MM.1S (cell line): ENCODE results near the gene PLBD2.

Experiments used
- DNase-seq: peaks from one replicate; pipeline ENCODE4 v3.0.0-alpha.2; 2015
- H2AFZ ChIP-seq: fragments of 300-600 bp; sonication (generic); 2 replicates; pipeline ENCODE4 v1.6.0; 2016; ENCODE audit warnings: antibody characterized with exemption, low read length
- H3F3A ChIP-seq: fragments of 300-600 bp; sonication (generic); 2 replicates; pipeline ENCODE4 v1.6.1; 2016; ENCODE audit warnings: mild to moderate bottlenecking, antibody characterized with exemption, low read length, moderate library complexity, mixed read lengths; ENCODE audit not compliant: insufficient read depth
- H3K27ac ChIP-seq: fragments of 300-600 bp; sonication (generic); 2 replicates; pipeline ENCODE4 v1.5.1; 2016; ENCODE audit warnings: mild to moderate bottlenecking, low read length
- H3K27me3 ChIP-seq: fragments of 300-600 bp; sonication (generic); replicated peaks from 2 replicates; pipeline ENCODE4 v1.6.0; 2016; ENCODE audit warnings: low read length; ENCODE audit not compliant: insufficient read depth
- H3K36me3 ChIP-seq: fragments of 300-600 bp; sonication (generic); replicated peaks from 2 replicates; pipeline ENCODE4 v1.6.1; 2016; ENCODE audit warnings: mild to moderate bottlenecking, low read length, mixed read lengths; ENCODE audit not compliant: insufficient read depth
- H3K4me1 ChIP-seq: fragments of 300-600 bp; sonication (generic); 2 replicates; pipeline ENCODE4 v1.6.1; 2016; ENCODE audit warnings: low read length, mixed read lengths
- H3K4me2 ChIP-seq: fragments of 300-600 bp; sonication (generic); 2 replicates; pipeline ENCODE4 v1.6.0; 2016; ENCODE audit warnings: low read depth, low read length
- H3K4me3 ChIP-seq: fragments of 300-600 bp; sonication (generic); 2 replicates; pipeline ENCODE4 v1.5.1; 2016; ENCODE audit warnings: low read length, mixed read lengths
- H3K79me2 ChIP-seq: fragments of 300-600 bp; sonication (generic); 2 replicates; pipeline ENCODE4 v1.6.1; 2016; ENCODE audit warnings: mixed run types, low read length, mixed read lengths
- H3K9ac ChIP-seq: fragments of 300-600 bp; sonication (generic); 2 replicates; pipeline ENCODE4 v1.6.1; 2016; ENCODE audit warnings: low read length, mixed read lengths
- H3K9me2 ChIP-seq: fragments of 300-600 bp; sonication (generic); replicated peaks from 2 replicates; pipeline ENCODE4 v1.6.1; 2016; ENCODE audit warnings: mild to moderate bottlenecking, low read length, mixed read lengths; ENCODE audit not compliant: insufficient read depth
- H3K9me3 ChIP-seq: fragments of 300-600 bp; sonication (generic); replicated peaks from 2 replicates; pipeline ENCODE4 v1.6.1; 2016; ENCODE audit warnings: mild to moderate bottlenecking, low read length, mixed read lengths; ENCODE audit not compliant: insufficient read depth
- H4K20me1 ChIP-seq: fragments of 300-600 bp; sonication (generic); 2 replicates; pipeline ENCODE4 v1.6.1; 2016; ENCODE audit warnings: mild to moderate bottlenecking, low read length, moderate library complexity, mixed read lengths; ENCODE audit not compliant: insufficient read depth
- EZH2 ChIP-seq: fragments of 300-600 bp; sonication (generic); optimal IDR thresholded peaks from 2 replicates; pipeline ENCODE3; 2017; ENCODE audit warnings: low read depth, mild to moderate bottlenecking, antibody characterized with exemption, low read length, mixed read lengths
- EZH2phosphoT487 ChIP-seq: fragments of 300-600 bp; sonication (generic); IDR thresholded peaks from 2 replicates; pipeline ENCODE4 v1.6.1; 2018; ENCODE audit warnings: antibody characterized with exemption, low read length
- TF ChIP-seq, protein P1 (sequence below): fragments of 300-600 bp; sonication (generic); IDR thresholded peaks from 2 replicates; pipeline ENCODE4 v1.5.1; 2016; ENCODE audit warnings: antibody characterized with exemption, low read length, mixed read lengths

Gene PLBD2

DNA sequence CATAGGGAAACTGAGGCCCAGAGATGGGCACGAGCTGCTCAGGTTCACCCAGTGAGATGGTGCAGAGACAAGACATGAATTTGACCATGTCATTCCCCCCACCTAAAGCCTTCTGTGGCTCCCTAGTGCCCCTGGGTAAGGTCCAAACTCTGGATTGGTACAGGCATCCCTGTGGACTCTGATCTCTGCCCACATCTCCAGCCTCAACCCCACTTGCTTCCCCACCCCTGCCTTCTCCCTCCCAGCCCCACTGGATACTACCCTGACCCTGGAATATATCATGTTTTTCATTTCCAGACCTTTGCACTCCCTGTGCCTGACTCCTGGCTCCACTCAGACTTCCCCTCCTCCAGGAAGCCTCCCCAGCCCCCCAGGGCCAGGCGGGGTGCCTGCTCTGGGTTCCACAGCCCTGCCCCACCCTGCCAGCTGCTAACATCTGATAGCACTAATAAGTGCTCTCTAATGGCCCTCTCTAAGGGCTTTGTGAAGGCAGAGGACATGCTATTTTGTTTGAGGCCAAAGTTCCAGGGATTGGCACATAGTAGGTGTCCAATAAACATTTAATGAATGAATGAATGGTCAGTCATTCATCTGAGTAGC, 62.7 kb downstream of the PLBD2 start:
- Histone ChIP-seq H3K4me3 (no peak overlapping the region), H3K36me3 (no peaks in the 10 kb centered on the region), H2AFZ (no peak overlapping the region), H3K9me3 (no peaks in the 10 kb centered on the region), H3K27me3 (no peaks in the 10 kb centered on the region), H3K4me2 (no peak overlapping the region), H3K4me1 (no peaks in the 10 kb centered on the region), H3K9ac (no peak overlapping the region), H3F3A (peaks cover 6% of the 10 kb centered on the region; the same call in 1 of the 2 replicates), H3K27ac (no peak overlapping the region), H3K79me2 (no peaks in the 10 kb centered on the region; the same call in none of the 2 replicates), H3K9me2 (no peaks in the 10 kb centered on the region), H4K20me1 (no peaks in the 10 kb centered on the region)
- DNase-seq: no peak
- no peak for TF ChIP-seq EZH2phosphoT487
- TF ChIP-seq, protein P1, sequence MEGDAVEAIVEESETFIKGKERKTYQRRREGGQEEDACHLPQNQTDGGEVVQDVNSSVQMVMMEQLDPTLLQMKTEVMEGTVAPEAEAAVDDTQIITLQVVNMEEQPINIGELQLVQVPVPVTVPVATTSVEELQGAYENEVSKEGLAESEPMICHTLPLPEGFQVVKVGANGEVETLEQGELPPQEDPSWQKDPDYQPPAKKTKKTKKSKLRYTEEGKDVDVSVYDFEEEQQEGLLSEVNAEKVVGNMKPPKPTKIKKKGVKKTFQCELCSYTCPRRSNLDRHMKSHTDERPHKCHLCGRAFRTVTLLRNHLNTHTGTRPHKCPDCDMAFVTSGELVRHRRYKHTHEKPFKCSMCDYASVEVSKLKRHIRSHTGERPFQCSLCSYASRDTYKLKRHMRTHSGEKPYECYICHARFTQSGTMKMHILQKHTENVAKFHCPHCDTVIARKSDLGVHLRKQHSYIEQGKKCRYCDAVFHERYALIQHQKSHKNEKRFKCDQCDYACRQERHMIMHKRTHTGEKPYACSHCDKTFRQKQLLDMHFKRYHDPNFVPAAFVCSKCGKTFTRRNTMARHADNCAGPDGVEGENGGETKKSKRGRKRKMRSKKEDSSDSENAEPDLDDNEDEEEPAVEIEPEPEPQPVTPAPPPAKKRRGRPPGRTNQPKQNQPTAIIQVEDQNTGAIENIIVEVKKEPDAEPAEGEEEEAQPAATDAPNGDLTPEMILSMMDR: no peak
- TF ChIP-seq EZH2: no peak

DNA sequence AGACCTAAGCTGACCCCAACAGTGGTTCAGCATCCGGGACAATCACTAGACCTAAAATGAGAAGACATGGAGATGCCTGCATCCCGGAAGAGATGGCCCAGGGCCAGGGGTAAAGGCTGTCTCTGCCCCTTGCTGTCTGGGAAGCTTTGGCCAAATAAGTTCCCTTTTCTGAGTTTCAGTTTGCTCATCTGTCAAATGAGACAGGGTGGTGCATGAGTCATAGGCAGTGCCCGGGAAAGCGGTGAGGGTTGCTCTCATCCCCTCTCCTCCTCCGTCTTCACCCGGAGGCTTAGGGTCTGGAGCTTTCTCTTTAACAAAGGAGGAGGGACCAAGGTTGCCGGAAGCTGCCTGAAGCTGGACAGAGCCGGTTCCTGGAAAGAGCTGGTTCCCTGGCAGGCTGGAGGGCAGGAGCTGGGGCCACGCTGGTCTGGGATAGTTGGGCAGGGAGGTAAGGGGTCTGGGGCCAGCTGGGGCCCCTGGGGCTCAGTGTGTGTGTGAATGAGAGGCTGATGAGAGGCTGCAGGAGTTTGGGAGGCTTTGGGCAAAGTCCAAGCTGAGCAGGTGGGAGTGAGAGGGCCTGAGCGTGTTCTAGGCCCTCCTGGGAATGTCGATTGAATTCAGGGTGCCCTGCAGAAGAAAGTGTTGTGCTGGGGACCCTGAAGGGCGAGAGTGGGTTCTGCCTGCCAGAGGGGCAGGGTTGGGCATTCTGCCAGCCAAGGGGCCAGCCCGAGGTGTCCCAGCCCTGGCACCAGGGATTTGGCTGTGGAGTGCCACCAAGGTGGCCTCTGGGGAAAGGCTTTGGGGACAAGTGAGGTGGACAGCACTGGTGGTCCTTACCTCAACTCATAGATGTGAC, 63.9 kb downstream of the PLBD2 start, which contains the start of gene SDSL:
Gene SDSL (plus strand): TSS at position 351 of the 856 bp plus-strand sequence. CDS start 5,603 bp downstream, outside the sequence.
- Histone ChIP-seq H3K79me2 (no peaks in the 10 kb centered on the region; the same call in none of the 2 replicates), H3K9me3 (no peaks in the 10 kb centered on the region), H3F3A (peaks cover 6% of the 10 kb centered on the region; the same call in 1 of the 2 replicates), H4K20me1 (no peaks in the 10 kb centered on the region), H3K4me2 (peak within 1 kb of the TSS; percentile 63), H3K27me3 (no peaks in the 10 kb centered on the region), H3K9me2 (no peaks in the 10 kb centered on the region), H3K36me3 (no peaks in the 10 kb centered on the region), H3K4me1 (no peaks in the 10 kb centered on the region), H3K4me3 (peak within 1 kb of the TSS; percentile 73), H2AFZ (peak within 1 kb of the TSS; percentile 72), H3K9ac (peak within 1 kb of the TSS; percentile 88), H3K27ac (peak within 1 kb of the TSS; percentile 80; the same call in 1 of the 2 replicates)
- DNase-seq: peak; percentile 64
- no peak for TF ChIP-seq EZH2
- TF ChIP-seq, protein P1: no peak
- no peak for TF ChIP-seq EZH2phosphoT487

DNA sequence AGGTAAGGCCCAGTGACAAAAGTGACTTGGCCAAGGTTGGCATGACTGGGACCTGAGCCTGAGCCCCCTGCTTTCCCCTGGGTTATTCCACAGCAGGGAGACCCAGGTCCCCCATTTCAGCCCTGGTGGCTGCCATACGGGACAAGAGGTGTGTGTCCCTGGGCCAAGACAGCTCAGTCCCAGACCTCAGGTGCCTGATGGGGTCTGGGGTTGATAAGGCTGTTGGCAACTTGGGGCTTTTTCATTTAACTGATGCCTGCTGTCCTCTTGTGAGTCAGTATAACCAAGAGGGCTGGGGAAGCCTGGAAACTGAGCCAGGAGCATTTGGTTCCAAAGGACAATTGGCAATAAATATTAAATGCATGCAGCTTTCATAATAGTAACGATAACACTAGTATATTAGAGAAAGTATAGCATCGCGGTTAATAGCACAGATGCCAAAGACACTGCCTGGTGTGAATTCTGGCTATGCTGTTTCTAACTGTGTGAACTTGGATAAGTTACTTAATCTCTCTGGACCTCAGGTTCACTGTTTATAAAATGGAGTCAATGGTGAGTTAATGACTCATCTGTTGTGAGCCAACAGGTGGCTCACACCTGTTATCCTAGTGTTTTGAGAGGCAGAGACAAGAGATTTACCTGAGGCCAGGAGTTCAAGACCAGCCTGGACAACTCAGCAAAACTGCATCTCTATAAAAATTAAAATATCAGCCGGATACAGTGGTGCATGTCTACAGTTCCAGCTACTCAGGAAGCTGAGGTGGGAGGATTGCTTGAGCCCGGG, 64.7 kb downstream of the PLBD2 start:
- Histone ChIP-seq H3K36me3 (no peaks in the 10 kb centered on the region), H3K4me2 (peak overlapping the region; percentile 63), H3K4me1 (no peaks in the 10 kb centered on the region), H3F3A (peaks cover 6% of the 10 kb centered on the region; the same call in 1 of the 2 replicates), H3K9me3 (no peaks in the 10 kb centered on the region), H3K79me2 (no peaks in the 10 kb centered on the region; the same call in none of the 2 replicates), H3K9me2 (no peaks in the 10 kb centered on the region), H3K4me3 (peak overlapping the region; percentile 73), H3K9ac (peak overlapping the region; percentile 88), H3K27me3 (no peaks in the 10 kb centered on the region), H4K20me1 (no peaks in the 10 kb centered on the region), H3K27ac (peak overlapping the region; percentile 80; the same call in 1 of the 2 replicates), H2AFZ (no peak overlapping the region)
- DNase-seq: no peak
- TF ChIP-seq EZH2phosphoT487 (no peak), EZH2 (no peak)
- TF ChIP-seq, protein P1: no peak
